ENCODE results near the gene NRL. TPM values are rescaled to one million over a fixed set of nuclear protein-coding genes. Genes with fewer than 3 reads are reported as not detected.

The NRL gene
- total and polyA plus RNA-seq, 10 of the 15 experiments (the other 5 are each of a cell fraction or from before 2014, with no cell fraction given), result 0.11 to 4.4 (median 2.2) TPM

- no peak for TF ChIP-seq NKRF (conservative IDR thresholded peaks at IDR 0.05)
- 0 out of 2 replicates have a peak, but pooled peaks have one; percentile 17 for TF ChIP-seq ZNF687 (IDR thresholded peaks at IDR 0.05)
- no peak for TF ChIP-seq RAD21 (IDR thresholded peaks at IDR 0.05; ENCODE audit: insufficient read depth, low read depth, low read length)
- TF ChIP-seq MLLT1 (IDR thresholded peaks at IDR 0.05), result 0 out of 2 replicates have a peak, but pooled peaks have one; percentile 44
- no peak for TF ChIP-seq PBX3 (IDR thresholded peaks at IDR 0.05; ENCODE audit: insufficient replicate concordance, low read depth, low read length)
- no peak for TF ChIP-seq IRF5 (IDR thresholded peaks at IDR 0.05; ENCODE audit: borderline replicate concordance)
- no peak for TF ChIP-seq CBFB (IDR thresholded peaks at IDR 0.05; ENCODE audit: low read depth)
These were observed 20.8 kb upstream of the NRL start (continued) for GRCh38 chr14:24135584-24135833.

Data from GM12878 (cell line).